Suprapubic skin (tissue), 3 donors: ENCODE data around the gene IL7R.
"Not testable (repeated sequence)": the region's sequence is repeated elsewhere in the genome, so short reads cannot be mapped to it uniquely, and the experiment has no call there.

Experiments used
- POLR2A ChIP-seq, 2 donors: fragments of 450-650 bp; IDR thresholded peaks; one replicate each; pipeline ENCODE4 v1.6.1; 2017; ENCODE audit warnings: antibody characterized with exemption in 2 of 2, mild to moderate bottlenecking in 2 of 2, moderate library complexity in 2 of 2
- TF ChIP-seq, protein P1 (sequence below), 2 donors: fragments of 200-600 bp in 1 of 2; fragments of 450-650 bp in 1 of 2; sonication (generic) in 1 of 2; IDR thresholded peaks; one replicate each; pipeline ENCODE4 v1.5.1; 2016 to 2019; ENCODE audit warnings: antibody characterized with exemption in 2 of 2, mild to moderate bottlenecking in 1 of 2, moderate library complexity in 1 of 2

- TF ChIP-seq POLR2A (IDR thresholded peaks at IDR 0.05): not testable (repeated sequence)
- TF ChIP-seq, protein P1, sequence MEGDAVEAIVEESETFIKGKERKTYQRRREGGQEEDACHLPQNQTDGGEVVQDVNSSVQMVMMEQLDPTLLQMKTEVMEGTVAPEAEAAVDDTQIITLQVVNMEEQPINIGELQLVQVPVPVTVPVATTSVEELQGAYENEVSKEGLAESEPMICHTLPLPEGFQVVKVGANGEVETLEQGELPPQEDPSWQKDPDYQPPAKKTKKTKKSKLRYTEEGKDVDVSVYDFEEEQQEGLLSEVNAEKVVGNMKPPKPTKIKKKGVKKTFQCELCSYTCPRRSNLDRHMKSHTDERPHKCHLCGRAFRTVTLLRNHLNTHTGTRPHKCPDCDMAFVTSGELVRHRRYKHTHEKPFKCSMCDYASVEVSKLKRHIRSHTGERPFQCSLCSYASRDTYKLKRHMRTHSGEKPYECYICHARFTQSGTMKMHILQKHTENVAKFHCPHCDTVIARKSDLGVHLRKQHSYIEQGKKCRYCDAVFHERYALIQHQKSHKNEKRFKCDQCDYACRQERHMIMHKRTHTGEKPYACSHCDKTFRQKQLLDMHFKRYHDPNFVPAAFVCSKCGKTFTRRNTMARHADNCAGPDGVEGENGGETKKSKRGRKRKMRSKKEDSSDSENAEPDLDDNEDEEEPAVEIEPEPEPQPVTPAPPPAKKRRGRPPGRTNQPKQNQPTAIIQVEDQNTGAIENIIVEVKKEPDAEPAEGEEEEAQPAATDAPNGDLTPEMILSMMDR (IDR thresholded peaks at IDR 0.05): not testable (repeated sequence)
Observed at GRCh38 chr5:35856186-35856764, 416 bp upstream of the IL7R start.
